CD4-positive, CD25-positive, alpha-beta regulatory T cell (primary cell): Measurements from ENCODE around the gene PAK2. TPM values are rescaled to one million over a fixed set of nuclear protein-coding genes. Genes with fewer than 3 reads are reported as not detected.
"Not testable (repeated sequence)": the region's sequence is repeated elsewhere in the genome, so short reads cannot be mapped to it uniquely, and the experiment has no call there.

Source experiments
- ATAC-seq, 2 donors: fragments of 150-1000 bp; cut with Tn5 transposase; one replicate each; pipeline ENCODE4 v1.10.0; 2021; ENCODE audit warnings: low read depth in 2 of 2, moderate number of reproducible peaks in 2 of 2, moderate library complexity in 1 of 2
- DNase-seq, 3 donors: peaks; one replicate each; pipeline versions ENCODE4 v3.0.0 to v3.0.0-alpha.2; 2012 to 2022; ENCODE audit warnings: mixed read lengths in 1 of 3
- H3K27ac ChIP-seq: one replicate; pipeline ENCODE4 v1.7.0; 2013; ENCODE audit warnings: mild to moderate bottlenecking, low read length; ENCODE audit not compliant: insufficient read depth, poor library complexity, severe bottlenecking
- H3K27me3 ChIP-seq: one replicate; pipeline ENCODE4 v1.7.0; 2013; ENCODE audit warnings: low read length; ENCODE audit not compliant: control insufficient read depth, insufficient read depth
- H3K36me3 ChIP-seq: one replicate; pipeline ENCODE4 v1.7.0; 2013; ENCODE audit warnings: mild to moderate bottlenecking, low read length, moderate library complexity; ENCODE audit not compliant: control insufficient read depth, insufficient read depth
- H3K4me1 ChIP-seq: 2 replicates; pipeline ENCODE4 v1.7.0; 2013; ENCODE audit warnings: mild to moderate bottlenecking, low read length; ENCODE audit not compliant: insufficient read depth, control insufficient read depth, poor library complexity, severe bottlenecking
- H3K4me3 ChIP-seq: one replicate; pipeline ENCODE4 v1.7.0; 2013; ENCODE audit warnings: low read depth, mild to moderate bottlenecking, low read length, moderate library complexity
- H3K9me3 ChIP-seq, 2 experiments: 1 replicate in 1 of 2; 2 replicates in 1 of 2; pipeline ENCODE4 v1.7.0; 2013; ENCODE audit warnings: low read length in 2 of 2, mild to moderate bottlenecking in 1 of 2, moderate library complexity in 1 of 2; ENCODE audit not compliant: control insufficient read depth in 2 of 2
- H3K27ac Mint-ChIP-seq, 3 donors: one replicate each; pipeline ENCODE4 v1.8.0; 2020 to 2022; ENCODE audit warnings: mild to moderate bottlenecking in 3 of 3, mixed read lengths in 3 of 3, moderate library complexity in 2 of 3
- H3K27me3 Mint-ChIP-seq: one replicate; pipeline ENCODE4 v1.8.0; 2022; ENCODE audit warnings: mild to moderate bottlenecking, mixed read lengths
- H3K36me3 Mint-ChIP-seq: one replicate; pipeline ENCODE4 v1.8.0; 2020; ENCODE audit warnings: mixed read lengths
- H3K4me1 Mint-ChIP-seq, 4 donors: one replicate each; pipeline ENCODE4 v1.8.0; 2020 to 2022; ENCODE audit warnings: mixed read lengths in 4 of 4, mild to moderate bottlenecking in 1 of 4
- H3K4me3 Mint-ChIP-seq, 4 donors: one replicate each; pipeline ENCODE4 v1.8.0; 2020 to 2022; ENCODE audit warnings: mild to moderate bottlenecking in 4 of 4, mixed read lengths in 4 of 4, moderate library complexity in 3 of 4
- H3K9me3 Mint-ChIP-seq, 7 donors: one replicate each; pipeline ENCODE4 v1.8.0; 2020 to 2022; ENCODE audit warnings: mixed read lengths in 7 of 7, mild to moderate bottlenecking in 3 of 7, moderate library complexity in 2 of 7
- polyA plus RNA-seq, 4 donors: library from polyadenylated mRNA; unstranded; fragments of 300-500 nt; fragmentation: Illumina TruSeq; gene quantifications; one replicate each; pipeline ENCODE4 v1.2.3, GENCODE V29; 2021
- total RNA-seq: library from RNA; stranded (reverse); gene quantifications from one replicate; pipeline ENCODE4 v1.2.3, GENCODE V29; 2022

Gene PAK2
- total and polyA plus RNA-seq, 5 donors from 2014 or later, result 37.5 to 83.7 (median 44.1) TPM

DNA sequence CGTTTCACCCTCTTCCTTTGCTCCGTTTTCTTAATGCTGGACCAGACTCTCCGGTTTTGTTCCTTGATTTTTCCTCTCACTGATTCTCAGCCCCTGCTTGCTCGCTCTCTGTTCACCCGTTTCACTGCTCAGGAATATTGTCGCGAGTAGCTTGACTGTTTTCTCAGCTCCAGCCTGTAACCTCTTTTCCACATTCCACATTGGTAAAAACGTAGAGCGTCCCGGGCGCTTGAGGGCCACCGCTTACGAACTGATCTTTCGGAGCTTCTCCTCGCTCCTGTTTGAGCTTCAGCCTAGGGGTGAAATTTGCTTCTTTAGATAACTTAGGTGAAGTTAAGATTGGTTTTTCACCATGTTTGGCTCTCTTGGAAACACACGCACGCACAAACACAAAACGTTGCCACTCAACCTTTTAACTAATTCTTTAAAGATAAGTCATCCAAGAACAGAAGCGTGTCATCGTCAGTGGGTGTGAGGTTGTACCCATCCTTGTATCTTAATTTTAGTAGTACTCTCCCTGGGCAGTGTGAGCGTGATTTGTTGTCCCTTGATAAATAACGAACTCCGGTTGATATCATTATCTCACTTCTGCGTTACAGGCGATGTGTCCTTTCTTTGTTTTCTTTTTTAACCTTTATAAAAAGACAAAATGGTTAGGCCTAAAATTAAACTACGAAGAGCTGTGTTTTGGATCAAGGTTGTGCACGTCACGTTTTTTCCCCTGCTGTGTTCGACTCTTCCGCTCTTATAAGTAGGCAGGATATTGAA is 1.0 kb downstream of the PAK2 start:
- peak overlapping the region; percentile 95 for H3K27ac ChIP-seq
- H3K36me3 Mint-ChIP-seq, result no peaks in the 10 kb centered on the region
- DNase-seq (peak; percentile 6 to 83 (median 73)), ATAC-seq (peak in 1 of 2 donors; percentile 20)
- H3K27me3 Mint-ChIP-seq, result no peaks in the 10 kb centered on the region
- H3K27ac Mint-ChIP-seq, result peak overlapping the region; percentile 98 to 100 (median 98)
- H3K9me3 Mint-ChIP-seq, result no peaks in the 10 kb centered on the region
- H3K4me1 ChIP-seq, result peaks cover 21% of the 10 kb centered on the region
- H3K27me3 ChIP-seq, result no peaks in the 10 kb centered on the region
- H3K4me1 Mint-ChIP-seq, result peaks cover 17 to 52% (median 38%) of the 10 kb centered on the region in 4 donors
- H3K4me3 Mint-ChIP-seq, result peak overlapping the region; percentile 90 to 99 (median 99)
- peak overlapping the region; percentile 95 for H3K4me3 ChIP-seq
- no peaks in the 10 kb centered on the region for H3K9me3 ChIP-seq
- H3K36me3 ChIP-seq, result peaks cover 3% of the 10 kb centered on the region

DNA sequence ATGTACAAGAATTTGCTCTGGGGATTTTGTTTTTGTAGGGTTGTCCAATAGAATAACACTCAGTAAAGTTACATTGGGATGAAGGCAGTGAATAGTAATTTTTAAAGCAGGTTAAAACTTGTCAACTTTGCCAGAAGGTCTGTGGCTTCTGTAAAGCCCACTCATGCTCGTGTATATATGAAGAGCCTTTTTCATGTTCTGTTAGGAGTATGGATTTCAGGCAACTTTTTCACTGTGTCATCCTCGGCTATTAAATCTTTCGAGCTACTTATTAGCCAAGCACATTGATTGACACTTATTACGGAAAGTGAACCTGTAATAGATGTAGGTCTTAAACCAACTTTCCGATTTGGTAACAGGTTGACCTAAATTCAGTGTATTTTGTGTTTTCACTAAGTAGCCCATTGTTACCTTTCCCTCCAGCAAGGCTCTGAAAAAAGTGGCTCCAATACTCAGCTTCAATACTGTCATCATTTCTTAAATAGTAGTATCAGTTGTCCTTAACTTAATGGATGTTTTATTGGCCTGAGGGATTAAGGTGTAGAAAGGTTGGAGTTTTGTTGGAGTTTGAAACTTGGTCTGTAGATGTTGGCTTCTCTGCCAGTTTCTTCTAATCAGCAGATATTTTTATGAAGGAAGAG is 1.7 kb downstream of the PAK2 start:
- DNase-seq, result no peak
- Mint-ChIP-seq H3K36me3 (peaks cover 4% of the 10 kb centered on the region), H3K4me1 (peaks cover 21 to 59% (median 43%) of the 10 kb centered on the region in 4 donors), H3K27me3 (no peaks in the 10 kb centered on the region), H3K9me3 (no peaks in the 10 kb centered on the region), H3K27ac (peak overlapping the region; percentile 98 to 100 (median 98)), H3K4me3 (peak overlapping the region; percentile 90 to 99 (median 99))
- H3K9me3 ChIP-seq, result no peaks in the 10 kb centered on the region
- H3K27me3 ChIP-seq, result no peaks in the 10 kb centered on the region
- peaks cover 7% of the 10 kb centered on the region for H3K36me3 ChIP-seq
- H3K4me3 ChIP-seq, result peak overlapping the region; percentile 95
- H3K27ac ChIP-seq, result peak overlapping the region; percentile 95
- no peak for ATAC-seq
- peaks cover 24% of the 10 kb centered on the region for H3K4me1 ChIP-seq

DNA sequence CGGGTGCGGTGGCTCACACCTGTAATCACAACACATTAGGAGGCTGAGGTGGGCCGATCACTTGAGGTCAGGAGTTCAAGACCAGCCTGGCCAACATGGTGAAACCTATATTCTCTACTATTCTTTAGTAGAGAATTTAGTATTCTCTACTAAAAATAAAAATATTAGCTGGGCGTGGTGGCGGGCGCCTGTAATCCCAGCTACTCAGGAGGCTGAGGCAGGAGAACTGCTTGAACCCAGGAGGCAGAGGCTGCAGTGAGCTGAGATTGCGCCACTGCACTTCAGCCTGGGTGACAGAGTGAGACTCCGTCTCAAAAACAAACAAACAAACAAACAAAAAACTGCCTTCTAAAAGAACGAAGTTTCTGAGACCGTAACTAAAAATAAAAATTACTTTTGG is 3.9 kb downstream of the PAK2 start:
- H3K4me1 ChIP-seq, result peaks cover 33% of the 10 kb centered on the region

DNA sequence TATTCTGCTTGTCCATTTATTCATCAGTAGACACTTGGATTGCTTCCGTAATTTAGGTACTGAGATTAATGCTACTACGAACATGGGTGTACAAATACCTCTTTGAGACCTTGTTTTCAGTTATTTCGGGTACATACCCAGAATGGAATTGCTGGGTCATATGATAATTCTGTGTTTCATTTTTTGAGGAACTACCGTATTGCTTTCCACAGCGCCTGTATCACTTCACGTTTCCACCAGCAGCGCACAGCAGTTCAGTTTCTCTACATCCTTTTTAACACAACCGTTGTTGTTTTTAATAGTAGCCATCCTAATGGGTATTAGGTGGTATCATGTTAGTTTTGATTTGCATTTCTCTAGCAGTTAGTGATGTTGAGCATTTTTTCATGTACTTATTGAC is 9.5 kb downstream of the PAK2 start:
- H3K9me3 Mint-ChIP-seq, result no peaks in the 10 kb centered on the region
- no peak overlapping the region for H3K27ac Mint-ChIP-seq
- H3K27me3 Mint-ChIP-seq, result no peaks in the 10 kb centered on the region
- Histone ChIP-seq H3K4me1 (peaks cover 20% of the 10 kb centered on the region), H3K4me3 (no peak overlapping the region), H3K27ac (no peak overlapping the region), H3K27me3 (no peaks in the 10 kb centered on the region), H3K36me3 (peaks cover 36% of the 10 kb centered on the region), H3K9me3 (no peaks in the 10 kb centered on the region)
- peaks cover 51 to 84% (median 60%) of the 10 kb centered on the region in 4 donors for H3K4me1 Mint-ChIP-seq
- peaks cover 35% of the 10 kb centered on the region for H3K36me3 Mint-ChIP-seq
- H3K4me3 Mint-ChIP-seq, result peak overlapping the region in 2 of 4 donors; percentile 9 to 44
- ATAC-seq (no peak), DNase-seq (no peak)

More for the DNA sequence above, 3.9 kb downstream of the PAK2 start:
- peaks cover 32 to 67% (median 50%) of the 10 kb centered on the region in 4 donors for H3K4me1 Mint-ChIP-seq
- peaks cover 15% of the 10 kb centered on the region for H3K36me3 Mint-ChIP-seq
- not testable (repeated sequence) for H3K9me3 ChIP-seq, DNase-seq, H3K27me3 ChIP-seq, ATAC-seq, H3K9me3 Mint-ChIP-seq, H3K27me3 Mint-ChIP-seq
- peak overlapping the region; percentile 79 for H3K4me3 ChIP-seq
- H3K27ac Mint-ChIP-seq, result peak overlapping the region in 2 of 3 donors; percentile 41 to 68
- H3K36me3 ChIP-seq, result peaks cover 17% of the 10 kb centered on the region
- H3K27ac ChIP-seq, result peak overlapping the region; percentile 47
- peak overlapping the region; percentile 58 to 87 (median 66) for H3K4me3 Mint-ChIP-seq

DNA sequence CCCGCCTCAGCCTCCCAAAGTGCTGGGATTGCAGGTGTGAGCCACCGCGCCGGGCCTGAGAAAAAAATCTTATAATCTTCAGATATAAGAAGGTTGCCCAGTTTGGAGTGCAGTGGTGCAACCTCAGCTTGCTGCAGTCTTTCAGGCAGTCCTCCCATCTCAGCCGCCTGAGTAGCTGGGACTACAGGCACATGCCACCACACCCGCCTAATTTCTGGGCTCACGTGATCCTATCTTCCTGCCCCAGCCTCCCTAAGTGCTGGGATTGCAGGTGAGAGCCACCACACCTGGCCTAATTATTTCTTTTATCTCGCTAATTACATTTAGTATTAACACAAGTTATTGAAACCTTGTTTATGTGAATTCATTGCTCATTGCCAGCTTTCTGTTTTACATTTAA is 13.5 kb downstream of the PAK2 start:
- Histone ChIP-seq H3K4me1 (peaks cover 18% of the 10 kb centered on the region), H3K9me3 (peaks cover 11 to 15% of the 10 kb centered on the region in 2 experiments), H3K36me3 (peaks cover 41% of the 10 kb centered on the region), H3K27ac (no peak overlapping the region), H3K27me3 (no peaks in the 10 kb centered on the region), H3K4me3 (no peak overlapping the region)
- peaks cover 51% of the 10 kb centered on the region for H3K36me3 Mint-ChIP-seq
- H3K4me3 Mint-ChIP-seq, result peak overlapping the region in 2 of 4 donors; percentile 8 to 16
- peak overlapping the region in 2 of 3 donors; percentile 47 to 69 for H3K27ac Mint-ChIP-seq
- ATAC-seq (no peak), DNase-seq (no peak)
- peaks cover 50 to 82% (median 61%) of the 10 kb centered on the region in 4 donors for H3K4me1 Mint-ChIP-seq
- no peaks in the 10 kb centered on the region for H3K27me3 Mint-ChIP-seq
- peaks cover 3 to 16% (median 3%) of the 10 kb centered on the region in 7 donors for H3K9me3 Mint-ChIP-seq

DNA sequence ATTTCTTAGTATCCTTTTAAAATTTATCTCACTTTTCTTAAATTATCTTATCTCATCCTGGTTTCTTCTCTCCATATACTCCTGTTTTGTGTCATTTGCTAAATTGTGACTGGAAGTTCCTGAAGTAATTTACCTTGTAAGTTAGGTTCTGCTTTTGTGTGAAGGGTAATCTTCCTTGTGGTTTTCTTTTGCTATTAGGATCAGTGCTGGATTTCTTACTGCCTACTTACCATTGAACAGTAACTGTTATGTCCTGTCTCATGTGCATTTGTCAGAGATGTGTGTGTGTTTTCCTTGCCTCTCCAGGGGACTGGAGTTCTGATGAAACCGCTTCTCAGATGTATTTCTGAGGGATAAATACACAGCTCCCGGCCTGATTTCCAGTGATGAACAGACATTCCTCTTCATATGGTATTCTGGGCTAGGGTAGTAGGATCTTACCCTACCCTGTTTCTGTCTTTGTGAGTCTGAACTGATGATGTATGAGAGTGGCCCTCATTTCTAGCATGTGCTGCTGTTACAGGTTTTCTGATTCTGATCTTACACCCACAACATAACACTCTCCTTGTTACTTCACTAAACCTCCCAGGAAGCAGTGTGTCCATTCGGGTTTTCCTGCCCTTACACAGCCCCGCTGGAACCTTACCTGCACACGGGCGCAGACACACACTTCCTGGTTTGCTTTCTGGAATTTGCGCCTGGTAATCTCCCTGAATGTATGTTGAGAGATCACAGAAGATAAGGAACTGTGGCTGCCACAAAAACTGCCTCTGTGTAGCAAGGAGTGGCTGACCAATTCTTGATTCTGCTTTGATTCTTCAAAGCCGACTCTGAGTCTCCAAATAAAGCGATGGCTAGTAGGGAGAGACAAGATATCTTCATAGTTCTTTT is 14.7 kb downstream of the PAK2 start:
- Histone ChIP-seq H3K9me3 (peaks cover 11 to 15% of the 10 kb centered on the region in 2 experiments), H3K36me3 (peaks cover 34% of the 10 kb centered on the region), H3K4me3 (no peak overlapping the region), H3K27ac (peak overlapping the region; percentile 18), H3K4me1 (peaks cover 17% of the 10 kb centered on the region), H3K27me3 (no peaks in the 10 kb centered on the region)
- H3K4me3 Mint-ChIP-seq, result peak overlapping the region in 1 of 4 donors; percentile 51
- peaks cover 40% of the 10 kb centered on the region for H3K36me3 Mint-ChIP-seq
- DNase-seq (no peak), ATAC-seq (no peak)
- H3K9me3 Mint-ChIP-seq, result peaks cover 3 to 16% (median 4%) of the 10 kb centered on the region in 7 donors
- H3K27ac Mint-ChIP-seq, result peak overlapping the region in 2 of 3 donors; percentile 53 to 70
- H3K4me1 Mint-ChIP-seq, result peaks cover 43 to 79% (median 57%) of the 10 kb centered on the region in 4 donors
- no peaks in the 10 kb centered on the region for H3K27me3 Mint-ChIP-seq

DNA sequence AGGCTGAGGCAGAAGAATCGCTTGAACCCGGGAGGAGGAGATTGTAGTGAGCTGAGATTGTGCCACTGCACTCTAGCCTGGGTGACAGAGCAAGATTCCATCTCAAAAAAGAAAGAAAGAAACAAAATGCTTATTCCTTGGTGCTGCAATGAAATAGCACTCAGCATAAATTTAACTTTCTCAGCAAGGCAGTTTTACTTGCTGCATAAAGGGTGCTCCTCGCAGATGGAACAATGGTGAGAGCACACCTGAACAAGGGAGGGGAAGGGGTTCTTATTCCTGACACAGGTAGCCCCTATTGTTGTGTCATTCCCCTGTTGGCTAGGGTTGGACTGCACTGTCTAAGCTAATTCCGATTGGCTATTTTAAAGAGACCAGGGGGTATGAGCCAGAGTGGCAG is 17.1 kb downstream of the PAK2 start:
- no peaks in the 10 kb centered on the region for H3K27me3 Mint-ChIP-seq
- Histone ChIP-seq H3K27ac (no peak overlapping the region), H3K9me3 (peaks cover 11 to 15% of the 10 kb centered on the region in 2 experiments), H3K36me3 (peaks cover 22% of the 10 kb centered on the region), H3K4me3 (no peak overlapping the region), H3K27me3 (no peaks in the 10 kb centered on the region), H3K4me1 (peaks cover 17% of the 10 kb centered on the region)
- peak overlapping the region in 1 of 3 donors; percentile 7 for H3K27ac Mint-ChIP-seq
- H3K4me3 Mint-ChIP-seq, result peak overlapping the region in 1 of 4 donors; percentile 30
- DNase-seq (no peak), ATAC-seq (no peak)
- peaks cover 38 to 73% (median 45%) of the 10 kb centered on the region in 4 donors for H3K4me1 Mint-ChIP-seq
- peaks cover 3 to 16% (median 4%) of the 10 kb centered on the region in 7 donors for H3K9me3 Mint-ChIP-seq
- peaks cover 35% of the 10 kb centered on the region for H3K36me3 Mint-ChIP-seq
